OCI-M2 (cell line): ENCODE results near the gene RER1.

ENCODE experiments used
- DNase-seq: peaks from one replicate; lab custom pipeline; 2025; ENCODE audit not compliant: unreplicated experiment; lab: John Stamatoyannopoulos, UW

Gene RER1, protein sequence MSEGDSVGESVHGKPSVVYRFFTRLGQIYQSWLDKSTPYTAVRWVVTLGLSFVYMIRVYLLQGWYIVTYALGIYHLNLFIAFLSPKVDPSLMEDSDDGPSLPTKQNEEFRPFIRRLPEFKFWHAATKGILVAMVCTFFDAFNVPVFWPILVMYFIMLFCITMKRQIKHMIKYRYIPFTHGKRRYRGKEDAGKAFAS

DNA sequence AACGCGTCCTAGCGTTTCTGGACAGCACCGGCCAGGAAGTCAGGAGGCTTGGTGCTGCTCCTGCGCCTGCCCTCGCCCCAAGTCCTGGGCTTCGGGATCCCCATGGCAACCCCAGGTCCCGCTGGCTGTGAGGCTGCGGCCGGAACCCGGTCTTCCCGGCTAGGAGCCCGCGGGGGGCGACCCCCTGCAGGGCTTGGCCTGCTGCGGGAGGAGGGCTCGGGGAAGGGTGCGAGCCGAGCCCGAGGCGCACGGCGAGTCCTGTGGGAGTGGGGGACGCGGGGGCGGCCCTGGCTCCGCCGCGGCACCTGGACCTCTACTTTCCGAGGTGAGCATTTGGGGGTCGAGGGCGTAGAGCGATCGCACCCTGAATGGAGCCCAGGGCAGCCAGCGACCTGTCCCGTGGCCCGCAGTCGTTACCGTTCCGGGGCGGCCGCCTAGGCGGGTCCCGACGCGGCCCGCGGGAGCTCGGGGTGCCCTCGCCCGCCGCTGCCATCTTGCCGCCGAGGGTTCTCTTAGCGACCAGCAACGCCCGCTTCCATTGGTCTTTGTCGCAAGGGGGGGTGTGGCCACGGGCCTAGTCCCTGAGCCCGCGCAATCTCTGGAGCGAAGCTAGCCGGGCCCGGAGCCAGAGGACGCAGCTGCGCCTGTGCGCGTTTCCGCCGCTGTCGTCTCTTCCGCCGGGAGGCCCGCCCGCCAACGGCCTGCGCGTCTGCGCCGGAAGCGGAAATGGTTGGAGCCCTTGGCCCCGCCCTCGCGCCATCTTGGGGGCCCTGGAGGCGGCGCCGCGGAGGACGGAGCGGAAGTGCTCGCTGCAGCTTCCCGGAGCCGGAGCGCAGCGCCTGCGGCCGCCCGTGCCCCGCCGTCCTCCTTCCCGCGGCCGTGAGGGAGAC lies at the start of gene RER1, which contains the start of gene MORN1:
Gene RER1, plus strand, starts transcription at position 801 of the 890 bp plus-strand sequence. CDS start 3,950 bp downstream, outside the sequence.
Gene MORN1, minus strand, starts transcription at position 514 of the 890 bp plus-strand sequence. Its CDS starts 21 bp downstream, at position 493.
- peak; percentile 82 for DNase-seq

DNA sequence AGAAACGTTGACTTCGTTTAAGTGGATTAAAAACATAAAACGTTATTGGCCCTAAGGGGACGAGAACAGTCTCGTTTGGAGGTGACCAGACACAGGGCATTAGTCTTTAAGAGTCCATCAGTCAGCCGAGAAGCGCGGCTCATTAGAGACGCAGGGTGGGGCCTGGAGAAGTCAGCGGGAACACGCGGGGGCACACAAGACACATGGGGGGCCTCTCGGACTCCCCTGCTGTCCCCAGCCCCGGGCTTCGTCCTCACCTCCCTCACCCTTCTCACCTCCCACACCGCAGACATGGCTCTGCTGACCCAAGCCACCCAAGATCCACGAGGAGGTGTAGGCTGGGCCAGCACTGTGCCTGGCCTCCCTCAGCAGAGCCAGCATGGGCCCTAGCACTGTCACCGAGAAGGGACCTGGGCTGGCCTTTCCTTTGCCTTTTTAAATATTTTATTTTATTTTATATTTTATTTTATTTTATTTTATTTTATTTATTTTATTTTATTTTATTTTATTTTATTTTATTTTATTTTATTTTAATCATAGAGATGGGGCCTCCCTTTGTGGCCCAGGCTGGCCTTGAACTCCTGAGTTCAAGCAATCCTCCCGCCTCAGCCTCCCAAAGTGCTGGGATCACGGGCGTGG lies 49.1 kb upstream of the RER1 start:
- no peak for DNase-seq

DNA sequence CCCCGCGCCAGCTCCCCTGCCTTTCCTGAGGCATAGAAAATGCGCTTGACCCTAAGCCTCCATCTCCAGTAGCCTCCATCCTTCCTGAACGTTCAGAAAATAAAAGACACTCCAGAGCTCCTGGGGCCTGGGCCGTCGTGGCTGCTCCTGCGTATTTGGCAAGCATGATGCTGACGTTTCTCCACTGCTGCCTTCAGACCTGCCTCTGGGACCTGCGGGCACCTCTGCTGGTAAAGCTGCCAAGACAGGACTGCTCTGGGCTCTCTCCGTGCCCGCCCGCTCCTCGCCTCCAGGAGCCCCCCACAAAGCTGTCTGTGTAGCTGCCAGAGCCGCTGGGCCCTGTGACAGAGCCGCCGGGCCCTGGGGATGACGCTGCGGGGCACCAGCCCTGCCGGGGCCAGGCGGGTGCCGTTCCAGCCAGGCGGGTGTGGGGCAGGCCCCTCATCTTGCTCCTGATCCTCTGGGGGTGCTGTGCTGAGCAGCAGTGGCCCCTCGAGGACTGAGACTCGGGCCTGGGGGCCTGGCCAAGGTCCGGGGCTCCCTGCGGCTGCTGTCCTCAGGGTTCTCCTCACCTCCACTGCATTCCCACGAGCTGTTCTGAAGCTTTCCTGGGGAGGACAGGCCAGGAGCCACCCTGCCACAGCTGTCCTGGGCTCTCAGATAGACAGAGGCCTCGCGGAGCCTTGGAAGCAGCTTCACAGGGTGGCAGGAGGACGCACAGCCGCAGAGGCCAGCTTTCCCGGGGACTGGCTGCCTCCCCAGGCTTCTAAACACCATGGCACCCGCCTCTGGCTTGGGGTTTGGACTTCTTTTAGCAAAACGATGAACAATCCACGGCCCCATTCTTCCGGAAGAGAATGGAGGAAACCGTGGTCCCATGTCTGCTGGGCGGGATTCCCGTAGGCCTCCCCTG lies 48.4 kb upstream of the RER1 start:
- no peak for DNase-seq

DNA sequence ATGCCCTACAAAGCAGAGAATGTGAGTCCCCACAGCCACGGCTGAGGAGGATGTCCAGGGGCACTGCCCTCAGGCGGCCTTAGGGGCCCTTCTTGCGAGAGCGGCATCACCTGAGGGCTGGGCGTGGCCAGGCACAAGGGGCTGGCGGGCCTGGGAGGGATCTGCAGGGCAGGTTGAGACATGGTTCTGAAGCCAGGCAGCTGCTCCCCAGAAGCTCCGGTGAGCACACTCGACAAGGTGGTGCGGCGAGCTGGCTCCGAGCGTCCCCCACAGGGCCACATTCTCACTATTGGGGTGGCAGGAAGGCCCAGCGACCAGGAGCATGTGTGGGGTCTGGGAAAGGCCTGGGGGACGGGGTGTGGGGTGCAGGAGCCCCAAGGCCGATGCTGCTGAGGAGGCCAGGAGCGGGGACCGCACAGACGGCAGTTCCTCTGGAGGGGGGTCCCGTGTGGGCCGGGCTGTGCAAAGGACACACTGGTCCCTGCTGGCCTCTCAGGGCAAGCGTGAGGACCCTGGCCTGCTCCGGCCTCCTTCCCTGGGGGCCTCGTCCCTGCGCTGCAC lies 47.4 kb upstream of the RER1 start:
- no peak for DNase-seq

DNA sequence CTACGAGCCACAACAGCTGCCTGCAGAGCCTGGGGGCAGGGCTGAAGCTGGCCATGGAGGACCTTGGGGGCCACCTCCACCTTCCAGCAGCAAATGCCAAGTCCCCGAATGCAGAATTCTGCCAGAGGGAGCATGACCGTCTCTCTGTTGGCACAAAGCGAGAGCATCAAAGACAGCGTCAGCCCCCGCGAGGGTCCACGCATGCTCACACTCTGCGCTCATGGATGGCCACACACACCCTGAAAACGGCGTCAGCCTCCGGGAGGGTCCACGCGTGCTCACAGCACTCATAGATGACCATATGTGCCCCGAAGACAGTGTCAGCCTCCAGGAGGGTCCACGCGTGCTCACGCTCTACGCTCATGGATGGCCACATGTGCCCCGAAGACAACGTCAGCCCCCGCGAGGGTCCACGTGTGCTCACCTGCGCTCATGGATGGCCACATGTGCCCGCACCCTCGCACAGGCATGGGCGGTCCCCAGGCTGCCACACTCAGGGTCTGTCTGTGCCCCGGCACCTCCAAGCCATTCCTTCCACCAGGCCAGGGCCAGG lies 46.8 kb upstream of the RER1 start:
- no peak for DNase-seq

DNA sequence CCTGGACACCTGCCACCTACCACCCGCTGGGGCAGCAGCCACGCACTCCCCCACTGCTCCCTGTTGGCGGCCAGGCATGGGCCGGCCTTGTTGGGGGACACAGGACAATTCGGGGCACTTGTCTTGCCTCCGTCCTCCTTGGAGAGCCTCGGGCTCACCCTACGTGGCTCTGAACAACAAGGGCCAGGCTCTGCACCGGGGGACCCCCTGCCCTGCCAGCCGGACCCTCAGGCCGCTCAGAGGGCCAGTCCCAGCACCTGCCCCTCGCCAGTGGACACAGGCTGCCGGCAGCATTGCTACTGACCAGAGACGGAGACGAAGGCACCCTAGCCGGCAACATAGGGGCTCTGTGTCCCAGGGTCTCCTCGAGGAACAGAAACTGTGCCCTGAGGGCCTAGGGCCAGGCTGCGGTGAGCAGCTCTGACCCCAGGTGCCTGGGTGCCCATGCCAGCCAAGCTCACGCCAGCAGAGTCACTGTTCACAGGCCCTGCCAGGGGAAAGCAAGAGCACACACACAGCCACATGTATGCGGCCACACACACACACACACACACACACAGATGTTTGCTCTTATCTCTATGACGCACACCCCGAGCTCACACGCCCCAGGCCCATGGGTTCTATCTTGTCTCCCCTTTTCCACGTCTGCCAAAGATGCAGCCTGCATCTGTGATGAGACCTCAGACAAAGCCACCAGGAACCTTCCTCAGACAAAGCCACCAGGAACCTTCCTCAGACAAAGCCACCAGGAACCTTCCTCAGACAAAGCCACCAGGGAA lies 46.2 kb upstream of the RER1 start:
- DNase-seq = no peak

- no peak for DNase-seq
Measured at GRCh38 chr1:2346691-2347408, 44.8 kb upstream of the RER1 start.

DNA sequence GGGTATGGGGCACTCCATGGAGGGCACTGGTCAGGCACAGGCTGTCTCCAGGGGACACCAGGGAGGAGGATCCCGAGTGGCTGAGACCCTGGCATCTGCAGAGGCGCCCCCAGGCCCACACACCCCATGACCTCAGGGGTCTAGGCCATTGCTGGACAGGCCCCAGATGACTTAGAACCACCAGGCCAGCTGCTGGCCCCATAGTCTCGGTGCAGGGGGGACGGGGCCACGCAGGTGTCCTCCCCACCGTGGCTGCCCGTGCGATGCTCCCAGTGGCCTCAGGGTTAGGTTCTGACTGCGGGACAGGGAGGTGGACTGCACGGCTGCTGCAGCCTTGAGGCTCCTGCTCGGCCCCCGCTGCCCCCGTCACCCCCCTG lies 44.2 kb upstream of the RER1 start:
- no peak for DNase-seq

DNA sequence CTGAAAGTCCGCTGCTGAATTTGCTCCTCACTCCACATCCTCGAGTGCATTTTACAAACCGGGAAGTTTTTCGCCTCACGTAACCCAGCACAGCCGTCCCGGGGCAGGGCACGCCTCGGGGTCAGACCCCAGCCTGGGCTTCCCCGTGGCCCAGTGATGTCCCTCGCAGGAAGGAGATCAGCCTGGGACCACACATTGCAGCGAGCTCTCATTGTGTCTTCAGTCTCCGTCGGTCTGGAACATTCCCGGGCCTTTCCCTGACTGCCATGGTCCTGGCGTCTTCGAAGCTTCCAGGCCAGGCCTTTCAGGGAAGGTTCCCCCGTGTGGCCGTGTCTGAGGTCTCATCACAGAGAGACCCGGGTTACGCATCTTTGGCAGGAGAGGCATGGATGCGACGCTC lies 43.7 kb upstream of the RER1 start:
- no peak for DNase-seq

DNA sequence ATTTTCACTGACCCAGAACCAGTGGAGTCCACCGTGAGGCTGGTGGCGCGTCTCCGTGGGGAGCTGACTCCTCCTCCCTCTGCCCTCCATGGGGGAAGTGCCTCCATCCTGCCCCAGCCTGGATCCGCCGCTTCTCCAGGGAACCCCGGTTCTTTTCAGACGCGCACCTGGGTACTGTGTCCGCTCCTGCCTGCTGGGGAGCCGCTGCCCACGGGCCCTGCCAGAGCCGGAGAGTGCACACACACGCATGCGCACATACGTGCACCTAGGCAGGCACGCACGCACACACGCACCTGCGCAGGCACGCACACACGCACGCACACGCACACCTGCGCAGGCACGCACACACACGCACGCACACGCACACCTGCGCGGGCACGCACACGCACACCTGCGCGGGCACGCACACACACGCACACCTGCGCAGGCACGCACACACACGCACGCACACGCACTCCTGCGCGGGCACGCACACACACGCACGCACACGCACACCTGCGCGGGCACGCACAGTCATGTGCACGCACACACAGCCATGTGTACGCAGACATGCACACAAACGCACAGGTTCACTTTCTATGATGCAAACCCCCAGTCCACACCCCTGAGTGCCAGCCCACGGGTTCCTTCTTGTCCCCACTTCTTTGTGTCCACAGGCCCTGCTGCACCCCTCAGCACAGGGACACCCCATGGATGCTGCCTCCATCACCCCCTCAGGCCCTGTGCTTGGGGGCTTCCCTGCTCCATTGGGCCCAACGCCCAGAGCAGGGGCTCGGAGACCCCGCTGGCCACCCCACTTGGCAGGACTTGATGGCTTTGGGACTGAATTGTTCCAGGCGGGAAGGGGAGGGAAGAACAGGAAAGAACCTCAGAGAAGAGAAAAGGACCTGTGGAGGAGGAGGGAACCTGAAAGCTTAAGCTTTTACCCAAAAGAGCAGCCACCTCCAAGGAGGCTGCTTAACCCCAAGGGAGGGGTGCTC lies 43.0 kb upstream of the RER1 start:
- DNase-seq = no peak

GRCh38 chr1:2349806-2350205 lies 41.8 kb upstream of the RER1 start:
- no peak for DNase-seq

- no peak for DNase-seq
Measured at GRCh38 chr1:2350501-2350900, 41.1 kb upstream of the RER1 start.

GRCh38 chr1:2350911-2351655 lies 40.6 kb upstream of the RER1 start:
- DNase-seq = no peak

- DNase-seq = no peak
Measured at GRCh38 chr1:2351723-2352122, 39.9 kb upstream of the RER1 start.

DNA sequence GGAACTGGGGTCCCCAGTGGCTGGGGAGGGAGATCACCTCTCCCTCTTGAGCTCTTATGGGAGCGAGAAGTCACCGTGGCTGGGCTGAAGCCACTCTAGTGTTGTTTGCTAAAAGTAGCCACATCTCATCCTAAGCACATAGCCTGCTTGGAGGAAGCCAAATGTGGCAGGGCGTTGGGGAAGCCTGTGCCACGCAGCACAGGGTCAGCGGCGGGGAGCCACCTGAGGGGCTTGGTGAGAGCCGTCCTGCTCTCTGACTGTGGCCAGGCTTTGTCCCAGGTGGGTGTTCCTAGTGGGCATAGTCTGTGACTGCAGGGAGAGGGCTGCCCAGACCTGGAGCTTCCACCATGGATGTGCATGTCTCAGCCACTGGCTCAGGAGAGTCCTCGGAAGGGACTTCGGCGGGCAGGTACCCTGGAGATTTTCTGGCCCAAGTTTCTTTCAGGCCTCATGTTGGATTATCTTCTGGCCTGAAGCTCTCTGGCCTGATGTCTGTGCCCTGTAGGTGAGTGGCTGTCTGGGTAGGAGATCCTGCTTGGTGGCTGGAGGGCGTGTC lies 39.2 kb upstream of the RER1 start:
- no peak for DNase-seq

DNA sequence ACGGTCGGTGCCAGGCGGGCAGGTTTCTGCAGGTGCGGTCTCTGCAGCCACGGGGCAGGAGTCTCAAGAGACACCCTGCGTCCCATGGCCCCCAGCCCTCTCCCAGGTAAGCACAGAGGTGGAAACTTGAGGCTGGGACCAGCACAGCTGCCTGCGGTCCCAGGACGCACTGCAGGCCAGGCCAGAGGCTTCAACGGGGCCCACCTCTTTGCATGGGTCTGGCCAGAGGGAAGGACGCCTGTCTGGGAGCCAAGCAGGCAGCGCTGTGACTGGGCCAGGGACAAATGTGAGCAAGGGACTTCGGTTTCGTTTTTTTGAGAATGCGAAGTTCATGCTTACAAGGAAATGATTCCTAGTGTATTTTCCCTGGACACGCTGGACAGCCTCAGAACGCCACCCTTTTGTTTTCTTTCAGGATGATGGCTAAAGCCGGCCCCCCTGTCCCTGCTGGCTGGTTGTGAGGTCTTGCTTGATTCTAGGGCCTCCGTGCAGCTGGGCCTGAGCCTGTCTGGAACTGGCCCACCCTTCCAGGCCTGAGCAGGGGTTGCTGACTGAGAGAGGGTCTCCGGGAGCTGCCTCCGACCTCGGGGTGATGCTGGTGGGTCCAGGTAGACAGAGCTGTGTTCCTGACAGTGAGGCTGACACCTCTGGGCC lies 38.6 kb upstream of the RER1 start:
- DNase-seq = no peak
